CD4-positive, alpha-beta T cell treated with Interferon gamma for 1 hour (primary cell): ENCODE data around the gene ABCC3.
"Not testable (repeated sequence)": the region's sequence is repeated elsewhere in the genome, so short reads cannot be mapped to it uniquely, and the experiment has no call there.

Experiments used
- DNase-seq: peaks from one replicate; pipeline ENCODE4 v3.0.0-alpha.2; 2020

The ABCC3 gene

DNA sequence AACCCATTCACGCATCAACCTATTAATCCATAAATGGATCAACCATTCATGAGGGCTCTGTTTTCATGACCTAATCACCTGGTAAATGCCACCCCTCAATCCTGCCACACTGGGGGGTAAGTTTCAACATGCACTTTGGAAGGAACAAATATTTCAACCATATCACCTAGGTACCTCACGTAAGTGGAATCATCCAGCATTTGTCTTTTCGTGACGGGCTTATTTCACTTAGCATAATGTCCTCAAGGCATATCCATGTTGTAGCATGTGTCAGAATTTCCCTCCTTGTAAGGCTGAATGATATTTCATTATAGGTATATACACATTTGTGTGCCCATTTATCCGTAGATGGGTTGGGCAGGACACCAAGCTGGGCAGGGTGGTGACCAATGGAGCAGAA lies 37.4 kb downstream of the ABCC3 start:
- DNase-seq: no peak

DNA sequence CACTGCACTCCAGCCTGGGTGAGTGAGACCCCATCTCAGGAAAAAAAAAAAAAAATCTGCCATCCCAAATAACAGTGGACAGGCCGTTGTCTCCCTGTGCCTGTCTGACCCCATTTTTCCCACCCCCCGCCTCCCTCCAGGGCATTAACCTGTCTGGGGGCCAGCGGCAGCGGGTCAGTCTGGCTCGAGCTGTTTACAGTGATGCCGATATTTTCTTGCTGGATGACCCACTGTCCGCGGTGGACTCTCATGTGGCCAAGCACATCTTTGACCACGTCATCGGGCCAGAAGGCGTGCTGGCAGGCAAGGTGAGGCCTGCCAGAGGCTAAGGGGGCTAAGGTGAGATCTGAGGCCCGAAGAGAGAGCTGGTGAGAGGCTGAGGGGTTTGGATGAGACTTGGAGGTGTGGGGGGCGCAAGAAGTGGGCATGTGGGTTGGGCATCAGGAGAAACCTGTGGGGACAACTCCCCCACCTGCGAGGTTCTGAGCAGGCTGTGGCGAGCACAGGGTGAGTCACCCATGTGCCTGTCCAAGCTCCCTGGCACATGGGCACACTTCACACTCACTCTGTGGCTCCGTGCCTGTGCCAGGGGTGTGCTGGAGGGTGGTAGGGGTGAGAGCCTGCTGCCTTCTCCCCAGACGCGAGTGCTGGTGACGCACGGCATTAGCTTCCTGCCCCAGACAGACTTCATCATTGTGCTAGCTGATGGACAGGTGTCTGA lies 38.3 kb downstream of the ABCC3 start:
- no peak for DNase-seq

DNA sequence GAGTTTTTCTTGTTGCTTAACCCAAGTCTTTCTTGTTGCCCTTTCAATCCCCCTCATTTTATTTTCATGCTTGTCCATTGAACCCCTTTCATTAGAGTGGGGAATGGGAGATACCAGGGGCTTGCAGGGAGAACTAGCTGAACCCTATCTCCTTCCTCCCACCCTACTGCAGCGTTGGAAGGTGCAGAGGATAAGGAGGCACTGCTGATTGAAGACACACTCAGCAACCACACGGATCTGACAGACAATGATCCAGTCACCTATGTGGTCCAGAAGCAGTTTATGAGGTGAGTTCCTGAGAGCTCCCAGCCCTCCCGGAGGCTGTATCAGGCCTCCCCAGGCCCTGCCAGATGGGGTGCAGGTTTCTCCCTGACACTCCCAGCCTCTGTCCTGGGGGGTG lies 40.5 kb downstream of the ABCC3 start:
- DNase-seq: no peak

DNA sequence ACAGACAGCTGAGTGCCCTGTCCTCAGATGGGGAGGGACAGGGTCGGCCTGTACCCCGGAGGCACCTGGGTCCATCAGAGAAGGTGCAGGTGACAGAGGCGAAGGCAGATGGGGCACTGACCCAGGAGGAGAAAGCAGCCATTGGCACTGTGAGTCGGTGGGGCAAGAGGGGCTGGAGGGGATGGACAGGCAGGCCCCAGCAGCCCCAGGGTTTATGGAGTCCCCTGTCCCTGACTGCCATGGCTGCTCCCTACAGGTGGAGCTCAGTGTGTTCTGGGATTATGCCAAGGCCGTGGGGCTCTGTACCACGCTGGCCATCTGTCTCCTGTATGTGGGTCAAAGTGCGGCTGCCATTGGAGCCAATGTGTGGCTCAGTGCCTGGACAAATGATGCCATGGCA lies 40.9 kb downstream of the ABCC3 start:
- no peak for DNase-seq

DNA sequence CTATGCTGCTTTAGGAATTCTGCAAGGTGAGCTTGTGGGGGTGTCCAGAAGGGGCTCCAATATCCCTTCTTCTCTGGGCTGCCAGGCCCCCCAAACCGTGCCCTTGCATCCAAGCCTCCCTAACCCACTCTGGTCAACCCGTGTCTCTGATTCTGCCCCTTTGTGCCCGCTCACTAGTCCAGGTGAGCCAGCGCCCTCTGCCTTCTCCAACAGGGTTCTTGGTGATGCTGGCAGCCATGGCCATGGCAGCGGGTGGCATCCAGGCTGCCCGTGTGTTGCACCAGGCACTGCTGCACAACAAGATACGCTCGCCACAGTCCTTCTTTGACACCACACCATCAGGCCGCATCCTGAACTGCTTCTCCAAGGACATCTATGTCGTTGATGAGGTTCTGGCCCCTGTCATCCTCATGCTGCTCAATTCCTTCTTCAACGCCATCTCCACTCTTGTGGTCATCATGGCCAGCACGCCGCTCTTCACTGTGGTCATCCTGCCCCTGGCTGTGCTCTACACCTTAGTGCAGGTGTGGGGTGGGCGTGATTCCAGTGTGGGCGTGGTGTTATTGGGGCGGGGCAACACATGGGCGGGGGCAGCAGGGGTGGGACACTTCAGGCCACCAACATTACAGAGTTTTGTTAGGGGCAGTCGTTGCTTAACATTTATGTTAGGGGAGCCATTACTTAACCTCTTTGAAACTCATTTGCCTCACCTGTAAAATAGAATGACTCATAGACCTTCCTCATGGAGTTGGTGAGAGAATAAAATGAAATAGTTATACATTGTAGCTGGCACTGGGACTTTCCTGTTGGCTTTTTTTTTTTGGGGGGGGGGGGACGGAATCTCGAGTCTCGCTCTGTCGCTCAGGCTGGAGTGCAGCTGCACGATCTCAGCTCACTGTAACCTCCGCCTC lies 41.6 kb downstream of the ABCC3 start:
- no peak for DNase-seq

DNA sequence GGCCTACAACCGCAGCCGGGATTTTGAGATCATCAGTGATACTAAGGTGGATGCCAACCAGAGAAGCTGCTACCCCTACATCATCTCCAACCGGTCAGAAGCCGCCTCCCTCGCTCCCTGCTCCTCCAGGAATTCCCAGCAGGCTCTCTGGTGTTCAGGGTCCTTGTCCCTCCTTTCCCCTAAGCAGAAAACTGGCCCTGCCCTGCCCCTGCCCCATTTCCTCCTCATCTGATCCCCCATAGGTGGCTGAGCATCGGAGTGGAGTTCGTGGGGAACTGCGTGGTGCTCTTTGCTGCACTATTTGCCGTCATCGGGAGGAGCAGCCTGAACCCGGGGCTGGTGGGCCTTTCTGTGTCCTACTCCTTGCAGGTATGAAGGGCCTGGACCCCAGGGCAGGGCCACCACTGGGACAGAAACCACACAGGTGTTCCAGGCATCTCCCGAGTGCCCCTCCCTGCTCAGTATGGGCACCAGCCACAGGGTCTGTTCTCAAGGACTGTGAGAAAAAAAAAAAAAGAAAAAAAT lies 43.2 kb downstream of the ABCC3 start:
- no peak for DNase-seq

DNA sequence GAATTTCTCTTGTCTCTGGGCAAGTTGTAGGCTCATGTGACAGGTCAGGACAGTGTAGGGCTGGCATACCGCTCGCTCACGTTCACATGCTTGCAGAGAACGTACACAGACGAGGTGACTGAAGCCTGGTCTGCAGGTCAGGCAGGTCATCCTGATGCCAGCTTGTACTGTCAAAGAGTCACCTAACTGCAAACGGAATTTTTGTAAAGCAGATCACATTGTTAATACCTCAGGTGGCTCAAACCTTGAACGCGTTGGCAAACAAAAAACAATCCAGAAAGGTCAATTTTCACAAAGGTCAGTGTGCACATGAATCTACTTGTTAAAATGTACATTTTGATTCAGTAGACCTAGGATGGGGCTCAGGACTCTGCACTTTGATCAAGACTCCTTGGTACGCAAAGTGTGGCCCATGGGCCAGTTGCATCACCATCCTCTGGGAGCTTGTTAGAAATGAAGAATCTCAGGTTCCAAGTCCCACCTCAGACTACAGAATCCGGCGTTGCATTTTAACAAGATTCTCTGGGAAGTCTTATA lies 44.4 kb downstream of the ABCC3 start:
- DNase-seq: no peak

DNA sequence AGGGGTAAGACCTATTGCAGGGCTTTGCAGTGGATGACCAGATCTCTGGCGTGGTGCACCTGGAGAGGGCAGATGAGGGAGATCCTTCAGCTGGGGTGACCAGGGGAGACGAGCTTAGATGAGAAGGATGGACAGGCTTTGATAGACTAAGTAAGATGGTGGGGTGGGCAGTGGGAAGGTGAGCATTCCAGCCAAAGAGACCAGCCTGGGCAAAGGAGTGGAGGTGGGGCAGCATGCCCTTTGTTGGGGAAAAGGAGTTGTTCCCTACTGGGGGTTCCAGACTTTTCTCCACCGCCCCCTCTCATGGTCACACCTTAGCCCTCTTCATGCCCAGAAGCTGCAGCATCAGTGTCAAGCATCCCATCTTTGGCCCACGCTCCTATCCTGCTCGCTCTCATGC lies 45.4 kb downstream of the ABCC3 start:
- DNase-seq: no peak

DNA sequence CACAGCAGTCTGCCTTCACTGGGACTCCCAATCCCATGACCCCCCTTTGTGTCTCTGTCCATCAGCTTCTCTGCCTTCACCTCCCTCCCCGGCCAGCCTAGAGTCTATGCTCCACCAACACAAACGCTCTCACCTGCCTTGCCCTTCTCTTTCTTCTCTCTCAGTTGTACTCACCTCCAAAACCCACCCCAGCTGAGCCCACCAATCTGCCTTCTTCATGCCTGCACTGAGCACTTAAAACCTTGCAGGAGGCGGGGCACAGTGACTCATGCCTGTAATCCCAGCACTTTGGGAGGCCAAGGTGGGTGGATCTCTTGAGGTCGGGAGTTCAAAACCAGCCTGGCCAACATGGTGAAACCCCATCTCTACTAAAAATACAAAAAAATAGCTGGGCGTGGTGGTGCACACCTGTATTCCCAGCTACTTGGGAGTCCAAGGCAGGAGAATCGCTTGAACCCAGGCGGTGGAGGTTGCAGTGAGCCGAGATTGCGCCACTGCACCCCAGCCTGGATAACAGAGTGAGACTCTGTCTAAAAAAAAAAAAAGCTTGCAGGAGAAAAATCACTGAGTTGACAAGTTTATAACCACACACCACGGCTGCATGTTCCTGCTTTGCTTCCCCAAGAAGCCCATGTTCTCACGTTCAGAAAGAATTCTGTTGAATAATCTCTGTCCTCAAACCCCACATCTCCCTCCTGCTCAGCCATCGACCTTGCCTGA lies 46.0 kb downstream of the ABCC3 start:
- not testable (repeated sequence) for DNase-seq

DNA sequence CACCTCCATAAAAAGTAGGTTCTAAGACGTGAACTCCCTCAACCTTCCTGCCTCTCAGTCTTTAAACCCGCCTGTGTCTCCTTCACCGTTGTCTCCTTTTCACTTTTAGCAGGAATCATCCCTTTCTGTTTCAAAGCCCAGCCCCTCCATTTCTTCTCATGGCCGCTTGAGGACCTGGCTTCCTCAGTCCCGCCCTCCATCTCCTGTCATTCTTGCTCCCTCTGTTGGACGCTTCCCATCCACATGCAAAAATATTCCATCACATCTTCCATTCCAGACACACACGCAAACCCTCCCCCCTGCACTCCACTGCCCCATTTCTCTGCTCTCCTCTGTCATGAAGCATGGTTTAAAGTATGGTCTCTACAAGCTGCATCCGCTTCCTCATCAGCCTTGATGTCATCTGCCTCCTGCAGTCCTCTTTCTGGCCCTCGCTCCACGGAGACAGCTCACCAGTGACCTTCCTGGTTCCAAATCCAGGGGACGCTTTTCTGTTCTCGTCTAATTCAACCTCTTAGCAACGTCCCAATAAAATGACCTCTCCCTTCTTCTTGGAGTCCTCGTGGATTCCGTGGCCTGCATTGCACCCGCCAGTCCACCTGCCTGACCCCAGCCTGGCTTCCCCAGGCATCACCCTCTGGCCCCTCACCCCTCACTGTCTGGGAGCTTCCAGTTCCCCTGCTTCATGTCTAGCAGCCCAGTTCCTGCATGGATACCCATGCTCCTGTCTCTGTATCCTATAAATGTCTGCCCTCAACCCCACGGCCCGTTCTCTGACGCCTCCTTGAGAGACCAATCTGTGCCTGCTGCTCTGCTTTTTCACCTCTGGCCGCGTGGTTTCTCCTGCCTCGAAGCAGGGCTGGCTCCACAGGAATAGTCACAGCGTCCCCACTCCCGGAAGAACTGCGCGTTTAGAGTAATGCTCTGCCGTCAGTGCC lies 46.9 kb downstream of the ABCC3 start:
- DNase-seq: no peak

DNA sequence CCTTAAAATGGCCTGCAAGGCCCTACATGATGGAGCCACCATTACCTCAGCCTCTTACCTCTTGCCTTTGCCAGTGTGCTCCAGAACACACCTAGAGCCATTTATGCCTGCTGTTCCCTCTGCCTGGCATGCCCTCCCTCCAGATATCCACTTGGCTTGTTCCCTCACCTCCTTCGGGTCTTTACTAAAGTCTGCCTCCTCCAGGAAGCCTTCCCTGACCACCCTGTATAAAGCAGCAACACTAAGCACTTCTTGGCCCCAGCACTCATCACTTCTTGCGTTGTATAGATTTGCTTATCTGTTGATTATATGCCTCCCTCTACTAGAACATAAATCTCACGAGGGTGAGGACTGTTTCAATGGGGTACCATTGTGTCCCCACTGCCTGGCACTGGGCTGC lies 47.8 kb downstream of the ABCC3 start:
- no peak for DNase-seq

DNA sequence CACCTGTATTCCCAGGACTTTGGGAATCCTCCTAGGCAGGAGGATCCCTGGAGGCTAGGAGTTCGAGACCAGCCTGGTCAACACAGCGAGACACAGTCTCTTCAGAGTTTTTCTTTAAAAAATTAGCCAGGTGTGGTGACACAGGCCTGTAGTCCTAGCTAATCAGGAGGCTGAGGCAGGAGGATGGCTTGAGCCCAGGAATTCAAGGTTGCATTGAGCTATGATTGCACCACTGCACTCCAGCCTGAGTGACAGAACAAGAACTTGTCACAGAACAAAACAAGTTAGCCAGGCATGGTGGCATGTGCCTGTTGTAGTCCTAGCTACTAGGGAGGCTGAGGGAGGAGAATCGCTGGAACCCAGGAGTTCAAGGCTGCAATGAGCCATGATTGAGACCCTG lies 48.3 kb downstream of the ABCC3 start:
- no peak for DNase-seq

DNA sequence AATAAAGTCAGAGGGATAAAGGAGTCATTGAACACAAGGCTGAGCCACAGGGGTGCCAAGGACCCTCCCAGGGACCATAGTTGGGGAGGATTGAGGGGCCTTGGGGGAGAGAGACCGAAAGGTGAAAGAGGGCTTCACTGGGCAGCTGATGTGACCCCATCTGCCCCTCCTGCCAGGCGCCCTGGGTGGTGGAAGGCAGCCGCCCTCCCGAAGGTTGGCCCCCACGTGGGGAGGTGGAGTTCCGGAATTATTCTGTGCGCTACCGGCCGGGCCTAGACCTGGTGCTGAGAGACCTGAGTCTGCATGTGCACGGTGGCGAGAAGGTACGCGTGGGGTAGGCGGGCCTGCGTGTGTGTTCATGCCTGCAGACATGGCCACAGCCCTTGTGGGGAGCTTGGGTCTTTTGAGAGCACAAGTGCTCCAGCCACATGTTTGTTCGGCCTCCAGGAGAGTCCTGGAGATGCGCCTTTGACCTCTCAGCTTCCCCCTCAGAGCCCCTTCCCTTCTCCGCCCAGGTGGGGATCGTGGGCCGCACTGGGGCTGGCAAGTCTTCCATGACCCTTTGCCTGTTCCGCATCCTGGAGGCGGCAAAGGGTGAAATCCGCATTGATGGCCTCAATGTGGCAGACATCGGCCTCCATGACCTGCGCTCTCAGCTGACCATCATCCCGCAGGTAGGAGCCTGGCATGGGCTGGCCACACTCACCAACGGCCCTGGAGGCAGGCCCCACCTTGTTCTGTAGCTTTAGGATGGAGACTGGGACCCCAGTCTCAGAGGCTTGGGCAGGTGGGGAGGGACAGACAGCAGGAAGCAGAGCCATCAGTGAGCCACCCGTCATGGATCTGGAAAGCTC lies 49.0 kb downstream of the ABCC3 start:
- DNase-seq: no peak

DNA sequence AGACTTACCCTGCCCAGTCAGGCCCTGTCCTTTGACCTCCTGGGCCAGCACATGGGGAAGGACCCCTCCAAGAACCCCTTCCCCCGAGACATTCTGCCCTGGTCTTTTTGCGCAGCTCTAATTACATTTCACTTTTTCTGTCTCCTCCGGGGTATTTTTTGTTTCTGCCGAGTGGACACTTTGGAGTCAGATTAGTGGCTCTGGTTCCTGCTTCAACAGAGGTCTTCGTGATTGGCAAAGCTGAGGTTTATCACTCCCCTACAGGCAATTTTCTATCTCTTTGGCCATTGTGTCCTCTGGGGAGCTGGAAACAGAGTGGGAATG lies 49.6 kb downstream of the ABCC3 start:
- no peak for DNase-seq

DNA sequence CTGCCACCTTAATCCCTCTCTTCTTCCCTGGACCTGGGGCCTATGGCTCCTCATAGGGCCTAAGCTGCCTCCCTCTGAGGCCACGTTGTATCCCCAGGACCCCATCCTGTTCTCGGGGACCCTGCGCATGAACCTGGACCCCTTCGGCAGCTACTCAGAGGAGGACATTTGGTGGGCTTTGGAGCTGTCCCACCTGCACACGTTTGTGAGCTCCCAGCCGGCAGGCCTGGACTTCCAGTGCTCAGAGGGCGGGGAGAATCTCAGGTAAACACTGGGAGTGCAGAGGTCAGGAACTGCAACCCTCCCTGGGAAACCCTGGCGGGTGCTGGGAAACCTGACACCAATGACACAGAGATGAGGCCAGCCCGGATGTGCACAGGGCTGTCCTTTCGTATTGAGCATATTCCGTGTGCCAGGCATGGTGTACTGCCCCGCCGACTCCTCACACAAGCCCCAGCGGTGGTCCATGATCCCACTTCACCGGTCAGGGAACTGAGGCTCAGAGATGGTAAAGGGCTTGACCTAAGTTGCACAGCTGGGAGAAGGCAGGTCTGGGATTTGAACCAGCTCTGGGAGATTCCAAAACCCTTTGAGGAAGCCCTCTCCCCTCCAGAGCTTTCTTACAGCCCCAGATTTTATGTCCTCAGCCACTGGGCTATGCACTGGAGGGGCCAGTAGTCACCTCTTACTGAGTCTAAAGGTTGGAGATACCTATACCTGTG lies 50.1 kb downstream of the ABCC3 start:
- DNase-seq: no peak

DNA sequence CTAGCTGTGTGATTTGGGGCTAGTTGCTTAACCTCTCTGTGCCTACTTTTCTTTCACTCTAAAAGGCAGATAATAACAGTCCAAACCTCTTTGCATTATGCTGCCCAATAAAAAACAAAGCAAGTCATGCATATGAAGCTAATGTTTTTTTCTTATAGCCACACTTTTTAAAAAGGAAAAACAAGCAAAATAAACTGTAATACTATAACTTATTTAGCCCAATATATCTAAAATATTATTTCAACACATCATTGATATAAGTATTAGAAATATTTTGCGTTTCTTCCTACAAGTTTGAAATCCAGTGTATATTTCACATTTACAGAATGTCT lies 50.6 kb downstream of the ABCC3 start:
- no peak for DNase-seq

DNA sequence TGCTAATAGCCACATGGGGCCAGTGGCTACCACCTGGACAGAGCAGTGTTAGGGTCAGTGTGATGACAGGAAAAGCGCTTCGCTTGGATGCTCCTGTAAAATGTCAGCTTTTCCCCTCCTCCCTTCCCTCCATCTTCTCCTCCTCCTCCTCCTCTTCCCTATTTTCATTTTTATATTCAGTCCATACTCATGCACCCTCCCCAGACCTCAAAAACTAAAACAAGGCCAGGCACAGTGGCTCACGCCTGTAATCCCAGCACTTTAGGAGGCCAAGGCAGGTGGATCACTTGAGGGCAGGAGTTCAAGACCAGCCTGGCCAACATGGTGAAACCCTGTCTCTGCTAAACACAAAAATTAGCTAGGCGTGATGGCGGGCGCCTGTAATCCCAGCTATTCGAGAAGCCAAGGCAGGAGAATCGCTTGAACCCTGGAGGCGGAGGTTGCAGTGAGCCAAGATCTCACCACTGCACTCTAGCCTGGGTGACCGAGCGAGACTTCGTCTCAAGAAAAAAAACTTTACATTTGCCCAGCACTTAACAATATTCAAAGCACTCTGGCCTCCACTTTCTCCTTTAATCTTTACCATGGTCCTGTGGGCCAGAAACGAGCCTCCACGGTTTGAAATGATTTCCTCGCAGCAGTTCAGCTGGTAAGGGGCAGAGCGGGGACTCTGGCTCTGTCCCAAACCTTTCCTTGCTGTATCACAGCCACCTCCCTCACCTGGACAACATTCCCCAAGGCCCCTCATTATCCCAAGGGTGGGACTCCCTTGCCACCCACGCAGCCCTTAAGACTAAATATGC lies 51.2 kb downstream of the ABCC3 start:
- no peak for DNase-seq

DNA sequence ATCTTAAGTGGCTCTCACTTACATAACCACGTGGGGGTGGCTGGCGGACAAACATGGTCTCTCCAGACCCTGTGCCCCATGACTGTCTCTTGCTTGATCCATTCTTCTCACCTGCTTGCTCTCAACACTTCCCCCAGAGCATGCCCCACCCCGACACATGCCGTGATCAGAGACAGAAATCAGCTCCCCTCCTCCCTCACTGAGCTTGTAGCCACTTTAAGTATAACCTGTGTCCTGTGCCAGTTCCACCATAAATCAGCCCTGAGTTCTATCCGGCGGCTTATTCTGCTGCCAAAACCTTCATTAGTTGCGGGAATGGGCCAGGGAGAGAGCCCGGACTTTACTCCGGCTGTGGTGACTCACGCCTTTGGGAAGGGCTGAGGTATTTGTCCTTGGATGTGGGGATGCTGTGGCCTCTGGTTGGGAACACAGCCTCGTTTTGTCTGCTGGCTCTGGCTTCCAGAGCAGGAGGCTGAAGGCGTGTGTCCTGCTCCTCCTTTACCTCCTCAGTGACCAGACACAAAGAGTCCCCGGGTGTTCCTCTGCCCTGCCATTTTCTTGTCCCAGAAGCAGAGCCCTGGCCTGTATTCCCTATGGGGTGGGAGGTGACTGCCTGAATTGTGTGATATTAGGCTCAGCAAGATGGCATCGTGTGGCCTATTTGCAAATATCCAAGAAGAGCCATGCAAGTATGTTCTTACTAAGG lies 52.0 kb downstream of the ABCC3 start:
- no peak for DNase-seq
